GM18519 (cell line): ENCODE measurements around the gene RXRB.

Experiments
- ATAC-seq: cut with Tn5 transposase; IDR thresholded peaks from one replicate; pipeline ENCODE4 v1.9.1; 2021; ENCODE audit warnings: mild to moderate bottlenecking, moderate library complexity; ENCODE audit not compliant: unreplicated experiment, low FRiP score

RXRB gene

GRCh38 chr6:33178755-33179475 lies 21.6 kb downstream of the RXRB start:
- ATAC-seq, result no peak

- no peak for ATAC-seq
These were observed 22.7 kb downstream of the RXRB start for GRCh38 chr6:33177552-33178446.

DNA sequence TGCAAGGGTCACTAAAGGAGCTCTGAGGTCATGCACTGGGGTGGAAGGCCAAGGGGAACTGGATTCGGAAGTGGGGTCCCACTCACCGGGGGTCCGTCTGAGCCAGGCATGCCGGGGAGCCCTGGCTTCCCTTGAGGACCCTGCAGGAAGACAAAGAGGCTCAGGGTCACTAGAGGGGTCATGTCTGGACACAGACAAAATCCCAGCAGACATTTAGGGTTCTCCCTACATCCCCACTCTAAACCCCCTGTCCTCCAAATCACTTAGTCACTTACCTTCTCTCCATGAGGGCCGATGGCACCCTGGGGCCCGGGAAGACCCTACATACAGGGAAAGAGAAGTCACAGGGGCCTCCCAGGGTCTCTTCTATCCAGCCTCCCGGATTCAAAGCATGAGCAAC lies 23.6 kb downstream of the RXRB start:
- ATAC-seq, result no peak

DNA sequence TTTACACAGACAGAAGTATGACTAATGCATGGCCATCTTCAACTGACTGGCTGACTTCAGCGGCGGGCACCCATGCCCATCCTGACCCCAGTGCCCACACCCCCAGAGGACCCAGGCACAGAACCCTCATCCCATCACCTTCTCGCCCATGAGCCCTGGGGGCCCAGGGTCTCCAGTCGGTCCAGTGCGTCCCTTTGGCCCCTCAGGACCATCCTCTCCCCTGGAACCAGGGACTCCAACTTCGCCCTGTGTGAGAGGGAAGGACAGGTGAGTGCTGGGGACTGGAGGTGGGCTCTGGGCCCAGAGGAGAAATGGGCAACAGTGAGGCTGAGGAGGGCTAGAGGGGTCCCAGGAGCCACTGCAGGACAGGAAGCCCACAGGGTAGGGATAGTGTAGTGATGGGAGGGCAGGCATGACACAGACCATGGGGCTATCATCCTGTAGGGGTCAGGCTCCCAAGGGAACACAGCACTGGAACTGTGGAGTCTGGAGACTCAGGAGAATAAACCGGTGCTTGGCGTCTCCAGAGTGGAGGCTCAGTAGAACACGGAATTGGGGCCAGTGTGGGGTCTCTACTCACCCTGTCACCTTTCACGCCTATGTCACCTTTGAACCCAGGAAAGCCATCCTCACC lies 24.9 kb downstream of the RXRB start:
- ATAC-seq, result no peak

- no peak for ATAC-seq
These were observed 25.7 kb downstream of the RXRB start for GRCh38 chr6:33174784-33175183.

GRCh38 chr6:33173535-33174180 lies 26.8 kb downstream of the RXRB start:
- ATAC-seq, result no peak

GRCh38 chr6:33172688-33173534 lies 27.6 kb downstream of the RXRB start:
- no peak for ATAC-seq

DNA sequence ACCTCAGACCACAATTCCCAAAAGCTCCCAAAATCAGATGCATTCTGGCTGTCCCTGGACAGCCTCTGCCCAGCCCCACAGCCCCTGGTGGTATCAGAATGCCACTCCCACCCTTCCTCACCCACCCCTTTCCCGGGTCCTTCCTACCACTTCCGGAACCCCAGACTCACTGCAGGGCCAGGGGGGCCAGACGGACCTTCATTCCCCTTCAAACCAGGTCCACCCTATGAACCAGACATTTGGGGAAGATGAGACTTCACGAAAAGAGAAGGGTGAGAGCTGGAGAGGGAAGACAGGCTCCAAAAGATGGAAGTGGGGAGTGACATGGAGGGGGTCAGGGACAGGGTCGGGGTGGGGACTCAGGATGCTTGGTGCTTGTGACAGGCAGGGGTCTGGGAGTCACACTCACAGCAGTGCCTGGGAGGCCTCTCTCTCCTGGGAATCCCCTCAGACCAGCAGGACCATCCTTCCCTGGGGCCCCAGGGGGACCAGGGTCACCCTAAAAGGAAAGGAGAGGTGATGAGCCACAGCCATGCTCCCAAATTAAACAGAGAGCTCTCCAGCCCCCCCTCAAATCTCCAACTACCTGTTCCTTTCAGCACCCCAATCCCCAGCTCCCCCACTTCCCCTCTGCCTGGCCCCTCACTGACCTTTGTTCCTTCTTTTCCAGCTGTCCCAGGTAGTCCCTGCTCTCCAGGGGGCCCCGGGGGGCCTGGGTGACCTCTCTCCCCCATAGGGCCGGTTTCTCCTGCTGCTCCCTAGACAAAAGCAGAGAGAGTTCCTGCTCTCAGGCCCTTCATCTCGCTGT lies 28.4 kb downstream of the RXRB start:
- ATAC-seq, result no peak

DNA sequence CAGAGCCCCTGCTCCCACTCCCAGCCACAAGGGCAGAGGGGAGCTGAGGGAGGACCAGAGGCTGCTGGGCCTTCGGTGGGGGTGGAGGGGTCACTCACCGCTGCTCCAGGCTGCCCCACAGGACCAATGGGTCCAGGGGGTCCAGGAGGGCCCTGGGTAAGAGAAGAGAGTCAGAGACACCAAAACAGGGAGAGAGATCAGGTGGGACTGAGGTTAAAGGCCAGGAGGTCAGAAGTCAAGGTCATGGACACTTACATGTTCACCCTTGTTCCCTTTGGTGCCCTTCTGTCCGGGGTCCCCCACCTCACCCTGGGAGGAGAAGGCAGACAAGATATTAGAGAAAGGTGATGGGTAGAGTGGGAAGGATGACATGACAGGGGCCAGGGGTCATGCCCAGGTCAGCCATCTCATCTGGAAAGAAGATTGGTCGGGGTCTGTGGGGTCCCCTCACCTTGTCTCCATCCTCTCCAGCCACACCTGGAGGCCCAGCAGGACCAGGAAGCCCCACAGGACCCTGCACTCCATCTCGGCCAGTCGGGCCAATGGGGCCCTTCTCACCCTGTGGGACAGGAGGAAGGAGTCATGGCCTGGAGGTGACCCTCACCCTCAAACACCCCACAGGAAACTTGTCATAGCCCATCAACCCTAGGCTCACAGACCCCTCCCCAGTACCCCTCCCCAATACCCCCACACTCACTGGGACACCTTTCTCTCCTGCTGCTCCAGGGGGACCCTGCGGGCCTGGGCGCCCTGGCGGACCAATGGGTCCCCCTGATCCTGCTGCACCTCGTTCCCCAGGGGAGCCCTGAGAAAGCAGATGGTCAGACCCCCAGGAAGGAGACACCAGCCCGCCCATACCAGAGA lies 29.2 kb downstream of the RXRB start:
- ATAC-seq, result no peak

DNA sequence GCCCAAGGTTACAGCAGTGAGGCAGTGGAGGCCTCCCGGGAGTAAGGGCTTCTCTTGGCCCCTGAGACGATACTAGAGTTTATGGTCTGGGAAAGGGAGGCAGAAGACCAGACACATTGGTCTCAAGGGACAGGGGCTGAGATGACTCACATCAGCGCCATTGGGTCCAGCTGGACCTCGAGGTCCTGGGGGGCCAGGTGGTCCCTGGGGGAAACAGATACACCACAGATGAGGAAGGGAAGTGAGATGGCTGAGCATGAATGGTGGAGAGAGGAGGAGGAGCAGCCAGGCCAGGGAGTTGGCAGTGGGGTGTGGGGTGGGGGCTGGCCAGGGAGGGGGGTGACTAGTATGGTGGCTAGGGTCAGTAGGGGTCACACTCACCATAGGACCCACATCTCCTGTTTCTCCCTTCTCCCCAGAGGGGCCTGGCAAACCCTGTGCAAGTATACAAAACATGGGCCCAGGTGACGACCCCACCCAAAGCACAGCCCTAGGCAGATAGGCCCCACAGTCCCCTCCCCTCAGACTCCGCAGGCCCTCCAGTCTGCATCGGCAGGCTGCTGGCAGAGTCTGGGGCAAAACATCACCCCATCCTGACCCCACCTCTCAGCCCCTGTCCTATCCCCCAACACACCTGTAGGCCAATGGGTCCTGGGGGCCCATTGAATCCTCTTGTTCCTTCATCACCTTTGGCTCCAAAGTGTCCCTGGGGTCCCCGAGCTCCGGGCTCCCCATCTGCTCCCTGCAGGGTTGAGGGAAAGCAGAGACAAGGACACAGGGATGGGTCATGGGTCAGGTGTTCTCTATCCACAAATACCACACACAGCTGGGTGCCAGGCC lies 30.1 kb downstream of the RXRB start:
- no peak for ATAC-seq

DNA sequence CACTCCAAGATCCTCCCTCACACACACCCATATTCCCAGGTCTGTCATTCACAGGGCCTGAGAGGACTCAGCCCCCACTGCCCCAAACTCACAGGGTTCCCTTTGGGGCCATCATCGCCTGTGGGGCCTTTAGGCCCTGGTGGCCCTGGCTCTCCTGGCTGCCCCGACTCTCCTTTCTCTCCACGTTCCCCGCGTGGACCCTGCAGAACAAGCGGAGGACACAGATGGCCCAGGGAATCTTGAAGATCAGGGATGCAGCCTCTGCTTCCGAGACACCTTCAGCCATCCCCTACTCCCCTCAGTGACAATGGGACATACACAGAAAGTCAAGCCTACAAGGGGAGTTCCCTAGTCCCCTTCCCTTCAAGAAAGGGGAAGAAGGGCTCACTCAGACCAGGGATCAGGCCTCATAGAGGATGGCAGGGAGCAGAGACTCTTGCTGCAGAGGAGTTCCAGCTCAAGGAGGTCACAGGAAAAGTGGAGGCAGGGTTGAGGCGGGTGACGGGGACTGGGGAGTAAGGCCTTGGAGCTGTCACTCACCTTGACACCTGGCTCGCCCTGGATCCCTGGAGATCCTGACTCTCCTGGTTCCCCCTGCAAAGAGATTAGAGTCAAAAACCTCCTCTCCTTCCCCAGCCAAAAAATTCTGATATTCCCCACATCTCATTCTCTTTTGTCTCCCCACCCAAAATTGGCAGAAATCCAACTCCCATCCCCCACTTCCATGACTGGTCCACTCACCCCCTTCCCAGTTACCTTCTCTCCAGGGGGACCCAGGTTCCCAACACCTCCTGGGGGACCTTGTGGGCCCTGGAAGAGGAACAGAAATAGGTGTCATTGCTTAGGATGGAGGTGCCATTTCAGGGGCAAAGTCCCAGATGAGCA lies 30.9 kb downstream of the RXRB start:
- ATAC-seq, result no peak

DNA sequence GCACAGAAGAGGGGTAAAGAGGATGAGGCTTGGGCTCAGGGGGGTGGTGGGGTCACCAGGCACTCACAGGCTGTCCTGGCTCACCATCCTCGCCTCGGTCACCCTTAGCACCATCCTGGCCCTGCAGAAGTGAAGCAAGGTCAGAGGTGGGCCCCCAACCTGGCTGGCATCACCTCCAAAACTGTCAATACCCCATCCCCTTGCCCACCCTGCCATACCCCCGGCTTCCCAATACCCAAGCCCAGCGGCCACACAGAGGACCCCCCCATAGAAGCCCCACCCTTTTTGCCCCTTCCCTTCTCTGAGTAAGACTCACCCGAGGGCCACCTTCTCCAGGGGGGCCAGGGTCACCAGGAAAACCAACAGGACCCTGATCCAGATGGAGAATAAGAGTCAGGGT lies 31.8 kb downstream of the RXRB start:
- ATAC-seq, result no peak

DNA sequence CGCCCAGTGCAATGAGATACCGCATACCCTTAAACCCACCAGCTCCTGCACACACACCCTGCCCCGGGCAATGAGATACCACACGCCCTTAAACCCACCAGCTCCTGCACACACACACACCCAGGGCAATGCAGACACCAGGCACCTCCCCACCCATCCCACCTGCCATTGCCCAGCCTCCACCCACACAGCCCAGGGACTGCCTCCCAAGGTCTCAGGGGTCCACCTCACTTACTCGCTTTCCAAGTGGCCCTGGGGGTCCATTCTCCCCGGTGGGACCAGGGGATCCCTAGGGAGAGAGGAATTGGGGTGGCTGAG lies 32.2 kb downstream of the RXRB start:
- no peak for ATAC-seq

GRCh38 chr6:33167374-33168283 lies 32.8 kb downstream of the RXRB start:
- no peak for ATAC-seq

GRCh38 chr6:33166811-33167210 lies 33.7 kb downstream of the RXRB start:
- no peak for ATAC-seq

DNA sequence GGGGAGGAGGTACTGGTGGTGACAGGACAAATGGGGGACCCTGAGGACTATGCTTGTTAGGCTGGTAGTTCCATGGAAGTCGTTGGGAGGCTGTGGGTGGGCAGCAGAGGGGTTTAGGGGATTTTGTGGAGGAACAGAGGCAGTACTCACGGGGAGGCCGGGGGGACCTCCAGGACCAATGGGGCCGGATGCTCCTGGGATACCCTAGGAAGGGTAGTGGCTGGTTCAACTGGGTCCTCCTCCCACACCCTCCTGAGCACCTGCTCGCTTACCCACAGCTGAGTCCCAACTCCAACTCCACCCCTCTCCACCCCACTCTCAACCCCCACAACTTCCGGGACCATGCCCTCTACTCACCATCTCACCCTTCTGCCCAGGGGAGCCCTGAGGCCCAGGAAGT lies 34.1 kb downstream of the RXRB start:
- ATAC-seq, result no peak
